GM04503 (cell line): ENCODE results near the gene MTFR2.

Source experiments
- DNase-seq: peaks from one replicate; pipeline ENCODE4 v3.0.0-alpha.2; 2012; ENCODE audit warnings: low read depth

The MTFR2 gene

GRCh38 chr6:136184738-136185137 lies 65.4 kb downstream of the MTFR2 start:
- no peak for DNase-seq

- DNase-seq = no peak
Measured at GRCh38 chr6:136181861-136182260, 68.2 kb downstream of the MTFR2 start.

- no peak for DNase-seq
Measured at GRCh38 chr6:136181512-136181833, 68.6 kb downstream of the MTFR2 start.
